ENCODE data around the gene KLHL5.
A peak's percentile ranks its signal among the peaks of the same experiment; 100 is the strongest.

The KLHL5 gene

GRCh38 chr4:39043861-39044363, 18.1 kb upstream of the KLHL5 start:
- no peak for DNase-seq (ENCODE audit: insufficient read length, low spot score)
- FAIRE-seq: no peak

GRCh38 chr4:39044364-39044955, 17.6 kb upstream of the KLHL5 start:
- FAIRE-seq (peak; percentile 91), DNase-seq (ENCODE audit: insufficient read length, low spot score) (peak; percentile 71)

GRCh38 chr4:39044956-39045826, 16.8 kb upstream of the KLHL5 start:
- FAIRE-seq: peak; percentile 80
- no peak for DNase-seq (ENCODE audit: insufficient read length, low spot score)

- DNase-seq (ENCODE audit: insufficient read length, low spot score) (no peak), FAIRE-seq (no peak)
Measured at GRCh38 chr4:39045827-39046221, 16.2 kb upstream of the KLHL5 start.

- DNase-seq (ENCODE audit: insufficient read length, low spot score) (no peak), FAIRE-seq (peak; percentile 66)
Measured at GRCh38 chr4:39046249-39046648, 15.8 kb upstream of the KLHL5 start.

GRCh38 chr4:39047681-39048080, 14.4 kb upstream of the KLHL5 start:
- DNase-seq (ENCODE audit: insufficient read length, low spot score) (no peak), FAIRE-seq (no peak)

GRCh38 chr4:39048311-39048710, 13.7 kb upstream of the KLHL5 start:
- FAIRE-seq (peak; percentile 76), DNase-seq (ENCODE audit: insufficient read length, low spot score) (no peak)

GRCh38 chr4:39050590-39050989, 11.4 kb upstream of the KLHL5 start:
- DNase-seq (ENCODE audit: insufficient read length, low spot score): no peak
- no peak for FAIRE-seq

GRCh38 chr4:39051492-39051891, 10.5 kb upstream of the KLHL5 start:
- FAIRE-seq (no peak), DNase-seq (ENCODE audit: insufficient read length, low spot score) (no peak)

- FAIRE-seq (no peak), DNase-seq (ENCODE audit: insufficient read length, low spot score) (no peak)
Measured at GRCh38 chr4:39053983-39054382, 8.0 kb upstream of the KLHL5 start.

- no peak for DNase-seq (ENCODE audit: insufficient read length, low spot score)
- no peak for FAIRE-seq
Measured at GRCh38 chr4:39054497-39054896, 7.5 kb upstream of the KLHL5 start.

- FAIRE-seq (peak; percentile 21), DNase-seq (ENCODE audit: insufficient read length, low spot score) (no peak)
Measured at GRCh38 chr4:39056023-39056422, 6.0 kb upstream of the KLHL5 start.

- FAIRE-seq (no peak), DNase-seq (ENCODE audit: insufficient read length, low spot score) (no peak)
Measured at GRCh38 chr4:39061457-39061856, 575 bp upstream of the KLHL5 start.

GRCh38 chr4:39062770-39063097, 702 bp downstream of the KLHL5 start:
- FAIRE-seq (no peak), DNase-seq (ENCODE audit: insufficient read length, low spot score) (no peak)

- FAIRE-seq: peak; percentile 72
- DNase-seq (ENCODE audit: insufficient read length, low spot score): no peak
Measured at GRCh38 chr4:39063430-39063829, 1.4 kb downstream of the KLHL5 start.

- DNase-seq (ENCODE audit: insufficient read length, low spot score) (no peak), FAIRE-seq (no peak)
Measured at GRCh38 chr4:39066371-39066770, 4.3 kb downstream of the KLHL5 start.

GRCh38 chr4:39067031-39067430, 5.0 kb downstream of the KLHL5 start:
- FAIRE-seq: no peak
- no peak for DNase-seq (ENCODE audit: insufficient read length, low spot score)

- DNase-seq (ENCODE audit: insufficient read length, low spot score): no peak
- no peak for FAIRE-seq
Measured at GRCh38 chr4:39067451-39067850, 5.4 kb downstream of the KLHL5 start.

GRCh38 chr4:39068907-39069306, 6.9 kb downstream of the KLHL5 start:
- DNase-seq (ENCODE audit: insufficient read length, low spot score) (no peak), FAIRE-seq (no peak)

GRCh38 chr4:39078829-39079228, 16.8 kb downstream of the KLHL5 start:
- FAIRE-seq (no peak), DNase-seq (ENCODE audit: insufficient read length, low spot score) (no peak)

- FAIRE-seq: no peak
Measured at GRCh38 chr4:39083164-39083563, 21.1 kb downstream of the KLHL5 start.

GRCh38 chr4:39085891-39086290, 23.9 kb downstream of the KLHL5 start:
- FAIRE-seq: no peak
- no peak for DNase-seq (ENCODE audit: insufficient read length, low spot score)

More at GRCh38 chr4:39083164-39083563, 21.1 kb downstream of the KLHL5 start:
- DNase-seq (ENCODE audit: insufficient read length, low spot score): no peak

All from GM19239 (cell line).